Mucosa of stomach (tissue), 1 donor: ENCODE measurements around the gene PTCH1.

Experiments used
- H3K27me3 ChIP-seq: one replicate; pipeline ENCODE4 v1.7.0; 2013; ENCODE audit warnings: mild to moderate bottlenecking, low read length; ENCODE audit not compliant: control insufficient read depth, insufficient read depth
- H3K36me3 ChIP-seq: one replicate; pipeline ENCODE4 v1.7.0; 2013; ENCODE audit warnings: low read length; ENCODE audit not compliant: control insufficient read depth, insufficient read depth
- H3K4me1 ChIP-seq: one replicate; pipeline ENCODE4 v1.7.0; 2013; ENCODE audit warnings: mild to moderate bottlenecking, low read length; ENCODE audit not compliant: control insufficient read depth, insufficient read depth
- H3K4me3 ChIP-seq: one replicate; pipeline ENCODE4 v1.7.0; 2013; ENCODE audit warnings: low read length
- H3K9ac ChIP-seq: one replicate; pipeline ENCODE4 v1.7.0; 2013; ENCODE audit warnings: mild to moderate bottlenecking, low read length, moderate library complexity
- H3K9me3 ChIP-seq: one replicate; pipeline ENCODE4 v1.7.0; 2013; ENCODE audit warnings: mild to moderate bottlenecking, low read length, moderate library complexity; ENCODE audit not compliant: control insufficient read depth
- donor health status: Pancreatic carcinoma.

PTCH1 gene

DNA sequence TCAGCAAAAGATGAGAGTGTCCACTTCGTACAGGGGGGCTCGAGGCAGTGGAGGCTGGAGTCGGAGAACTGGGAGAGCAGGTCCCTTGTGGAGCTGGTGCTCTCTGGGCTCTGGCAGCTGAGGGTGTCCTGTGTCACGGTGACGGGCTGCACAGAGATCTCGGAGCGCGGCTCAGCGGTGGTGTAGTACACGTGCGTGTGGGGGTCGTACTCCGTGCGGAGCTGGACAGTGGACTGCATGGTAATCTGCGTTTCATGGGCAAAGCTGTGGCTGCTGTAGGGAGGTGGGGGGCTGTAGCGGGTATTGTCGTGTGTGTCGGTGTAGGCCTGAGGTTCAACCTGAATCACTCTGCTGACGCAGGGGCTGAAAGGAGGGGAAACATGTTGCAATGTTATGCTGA is 48.0 kb downstream of the PTCH1 start:
- Histone ChIP-seq H3K9me3 (no peaks in the 10 kb centered on the region), H3K36me3 (no peaks in the 10 kb centered on the region), H3K4me1 (peaks cover 2% of the 10 kb centered on the region), H3K27me3 (no peaks in the 10 kb centered on the region), H3K9ac (no peak overlapping the region), H3K4me3 (no peak overlapping the region)

DNA sequence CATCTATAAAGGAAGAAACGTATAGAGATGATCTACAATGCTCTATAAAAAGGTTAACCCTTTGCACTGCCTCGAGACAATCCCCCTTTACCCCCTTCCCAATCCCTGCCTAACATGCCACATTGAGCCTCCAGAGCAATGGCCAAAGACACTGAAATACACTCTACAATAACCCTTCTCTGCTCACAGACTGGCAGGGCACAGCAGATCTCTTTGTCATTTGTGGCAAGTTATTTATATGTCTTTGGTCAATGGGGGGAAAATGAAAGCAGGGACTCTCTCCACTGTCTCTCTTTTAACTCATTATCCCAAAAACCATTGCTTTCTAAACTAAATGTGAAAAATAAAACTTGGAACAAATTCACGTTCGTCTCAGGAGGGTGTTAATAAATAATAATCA is 51.7 kb downstream of the PTCH1 start:
- peaks cover 16% of the 10 kb centered on the region for H3K4me1 ChIP-seq
- no peak overlapping the region for H3K9ac ChIP-seq
- no peaks in the 10 kb centered on the region for H3K9me3 ChIP-seq
- no peak overlapping the region for H3K4me3 ChIP-seq
- peaks cover 7% of the 10 kb centered on the region for H3K36me3 ChIP-seq
- no peaks in the 10 kb centered on the region for H3K27me3 ChIP-seq

DNA sequence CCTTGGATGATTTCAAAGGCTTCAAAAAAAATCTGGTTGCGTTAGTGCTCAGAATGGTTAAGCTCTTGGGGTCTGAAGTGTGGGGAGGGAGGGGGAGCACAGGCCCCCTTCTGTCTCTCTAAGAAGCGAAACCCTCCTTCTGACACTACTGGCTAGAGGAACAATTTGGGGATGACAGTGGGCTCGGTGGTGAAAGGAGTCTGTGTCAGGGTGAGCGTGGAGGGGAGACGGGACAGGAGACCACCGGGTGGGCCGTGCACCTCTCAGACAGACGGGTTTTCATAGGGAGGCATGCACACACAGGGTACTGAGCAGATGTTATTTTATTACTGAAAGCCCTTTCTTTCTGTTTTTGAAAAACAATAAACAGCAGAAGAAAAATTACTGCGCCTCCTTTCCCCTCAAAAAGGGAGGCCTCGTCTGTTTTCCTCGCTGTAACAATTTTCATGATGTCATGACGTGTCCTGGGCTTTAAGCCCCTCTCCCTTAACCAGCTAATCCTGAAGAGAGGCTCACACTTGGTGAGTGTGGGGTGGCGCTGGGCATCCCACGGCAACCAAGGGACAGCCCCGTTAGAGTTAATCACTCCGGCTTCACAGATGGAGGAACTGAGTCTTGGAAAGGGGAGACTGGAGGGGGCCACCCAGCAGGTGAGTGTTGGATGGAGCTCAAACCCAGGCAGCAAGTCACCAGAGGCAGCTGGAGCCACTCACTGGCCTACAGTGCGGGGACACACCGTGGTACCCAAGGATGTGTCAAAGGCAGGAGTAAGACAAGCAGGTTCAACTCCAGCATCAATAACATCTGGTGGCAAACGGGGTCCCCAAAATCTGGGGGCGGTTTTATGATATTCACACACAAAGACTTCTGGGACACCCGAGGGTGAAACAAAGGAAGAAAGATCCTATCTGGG is 53.4 kb downstream of the PTCH1 start:
- Histone ChIP-seq H3K27me3 (no peaks in the 10 kb centered on the region), H3K9me3 (no peaks in the 10 kb centered on the region), H3K9ac (no peak overlapping the region), H3K4me3 (no peak overlapping the region), H3K4me1 (peaks cover 16% of the 10 kb centered on the region), H3K36me3 (peaks cover 7% of the 10 kb centered on the region)

DNA sequence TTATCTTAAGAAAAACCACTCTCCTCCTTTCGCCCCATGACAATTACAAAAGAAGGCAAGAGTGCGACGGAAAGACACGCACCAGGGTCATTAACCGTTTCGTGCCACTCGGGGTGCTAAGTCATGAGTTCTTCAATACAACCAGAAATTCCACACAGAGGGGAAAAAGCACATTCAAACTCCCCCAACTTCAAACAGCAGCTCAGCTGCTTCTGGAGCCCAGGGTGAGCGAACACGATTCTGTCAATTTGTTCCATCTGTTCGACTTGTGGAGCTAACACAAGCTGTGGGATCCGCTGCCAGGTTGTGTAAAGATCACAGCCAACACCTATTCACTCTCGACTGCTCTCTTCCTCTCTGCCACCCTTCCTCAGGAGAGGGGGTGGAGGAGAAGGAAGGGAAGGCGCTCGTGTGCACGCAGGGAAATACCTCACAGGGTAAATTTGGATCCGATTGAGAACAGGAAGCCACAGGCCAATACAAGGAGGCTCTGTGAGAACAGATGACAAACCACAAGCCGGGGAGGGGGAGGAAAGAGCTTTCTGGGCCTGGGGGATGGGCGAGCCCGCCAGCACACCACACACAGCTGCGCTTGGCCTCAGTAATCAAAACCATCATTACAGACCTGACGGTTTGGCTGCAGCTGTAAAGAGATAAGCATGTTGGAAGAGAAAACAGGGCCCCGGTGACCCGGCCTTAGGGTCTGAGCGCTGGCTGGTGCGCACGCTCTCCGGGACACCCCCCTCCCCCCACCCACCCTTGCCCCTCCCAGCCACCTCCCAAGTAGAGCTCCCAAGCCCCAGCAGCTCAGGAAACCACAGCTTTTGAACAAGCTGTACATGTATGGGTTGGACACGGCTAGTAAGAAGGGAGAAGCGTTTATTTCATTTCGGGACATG is 54.3 kb downstream of the PTCH1 start:
- Histone ChIP-seq H3K4me1 (peaks cover 16% of the 10 kb centered on the region), H3K36me3 (peaks cover 12% of the 10 kb centered on the region), H3K27me3 (no peaks in the 10 kb centered on the region), H3K4me3 (no peak overlapping the region), H3K9ac (no peak overlapping the region), H3K9me3 (no peaks in the 10 kb centered on the region)

DNA sequence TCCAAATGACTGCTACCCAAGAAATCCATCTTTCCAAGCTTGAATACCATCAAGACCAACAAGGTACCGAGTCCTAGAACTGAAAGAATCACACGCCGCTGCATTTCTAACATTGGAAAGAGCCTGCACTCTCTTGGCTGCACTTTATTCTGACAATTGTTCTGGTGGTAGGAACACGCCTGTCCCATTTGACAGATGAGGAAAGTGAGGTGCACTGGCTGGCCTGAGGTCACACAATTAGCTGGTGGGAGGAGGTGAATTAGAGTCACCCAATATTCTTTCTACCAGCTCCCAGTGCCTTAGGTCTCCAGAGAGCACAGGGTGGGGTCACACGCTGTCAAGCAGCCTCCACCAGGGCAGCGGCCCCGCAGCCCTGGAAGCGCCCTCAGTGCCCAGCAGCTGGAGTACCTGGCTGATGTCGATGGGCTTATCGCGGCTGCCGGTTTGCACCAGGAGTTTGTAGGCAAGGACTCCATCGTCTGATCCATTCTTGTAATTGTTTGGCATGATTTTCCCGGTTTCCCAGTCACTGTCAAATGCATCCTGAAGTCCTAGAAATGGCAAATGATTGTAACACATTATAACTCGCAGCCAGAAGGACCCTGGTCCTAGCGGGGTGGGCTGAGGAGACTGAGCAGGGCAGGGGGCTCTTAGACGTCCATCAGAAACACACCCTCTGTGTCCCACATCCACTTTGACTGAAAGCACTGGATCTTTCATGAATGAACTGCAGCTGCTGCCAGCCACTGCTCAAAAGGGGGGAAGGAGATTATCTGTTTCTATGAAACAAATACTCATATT is 55.1 kb downstream of the PTCH1 start:
- Histone ChIP-seq H3K27me3 (no peaks in the 10 kb centered on the region), H3K36me3 (peaks cover 12% of the 10 kb centered on the region), H3K4me1 (peaks cover 16% of the 10 kb centered on the region), H3K4me3 (no peak overlapping the region), H3K9me3 (no peaks in the 10 kb centered on the region), H3K9ac (no peak overlapping the region)

DNA sequence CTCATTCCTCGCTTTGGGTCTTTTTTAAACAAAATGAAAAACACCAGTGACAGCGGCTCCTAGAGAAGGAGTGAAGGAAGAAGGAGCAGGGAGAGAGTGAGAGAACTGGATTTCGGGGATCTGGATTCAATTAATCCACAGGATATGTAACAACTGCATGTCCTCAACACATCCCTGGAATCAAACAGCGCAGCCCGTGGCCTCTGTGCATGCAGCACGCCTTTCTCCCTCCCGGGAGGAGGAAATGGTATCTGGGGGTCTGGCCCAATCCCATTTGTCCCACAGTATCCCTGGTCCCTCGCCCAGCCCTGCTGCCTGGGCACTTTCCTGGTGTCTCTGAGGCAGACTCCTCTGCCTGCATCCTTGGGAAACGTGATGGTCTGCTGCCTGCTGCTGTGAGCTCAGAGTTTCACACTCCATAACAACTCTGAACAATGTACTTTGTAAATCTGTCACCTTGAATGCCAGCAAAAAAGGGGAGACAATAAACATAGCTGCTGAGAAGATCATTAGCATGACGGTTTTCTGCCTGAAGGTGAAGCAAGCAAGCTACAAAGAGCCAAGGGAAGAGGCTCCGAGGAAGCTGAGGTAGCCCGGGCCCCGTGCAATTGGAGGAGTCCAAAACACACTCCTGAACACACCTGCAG is 56.1 kb downstream of the PTCH1 start:
- H3K36me3 ChIP-seq: peaks cover 12% of the 10 kb centered on the region
- H3K9ac ChIP-seq: no peak overlapping the region
- H3K27me3 ChIP-seq: no peaks in the 10 kb centered on the region
- no peak overlapping the region for H3K4me3 ChIP-seq
- peaks cover 16% of the 10 kb centered on the region for H3K4me1 ChIP-seq
- no peaks in the 10 kb centered on the region for H3K9me3 ChIP-seq

DNA sequence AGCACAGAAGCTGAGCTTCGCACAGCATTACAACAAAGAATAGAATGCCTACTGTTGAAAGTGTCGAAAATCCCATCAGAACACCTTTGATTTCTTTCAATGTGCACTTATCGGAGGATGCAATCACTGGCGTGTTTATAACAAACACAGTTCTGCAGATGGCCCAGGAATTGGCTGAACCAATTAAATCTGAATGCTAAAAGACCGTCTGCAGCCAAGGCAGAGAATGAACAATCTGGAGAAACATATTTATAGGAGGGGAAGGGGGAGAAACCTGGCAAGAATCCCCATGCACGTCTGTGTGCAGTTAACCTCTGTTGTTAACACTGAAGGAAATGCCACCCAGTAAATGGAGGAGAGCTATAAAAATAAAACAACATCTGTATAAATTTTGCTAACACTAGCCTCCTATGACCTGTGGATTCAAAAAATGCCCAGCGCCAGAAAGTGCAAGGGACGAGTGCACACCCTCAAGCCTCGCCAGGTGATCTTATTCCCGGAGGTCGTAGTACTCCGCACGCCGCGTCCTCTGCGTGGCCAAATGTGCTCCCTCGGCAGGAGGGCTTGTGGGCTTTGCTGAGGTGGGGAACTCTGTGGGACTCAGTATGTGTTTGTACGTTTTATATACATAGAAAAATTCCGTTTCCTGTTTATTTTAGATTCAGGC is 56.8 kb downstream of the PTCH1 start:
- Histone ChIP-seq H3K36me3 (peaks cover 12% of the 10 kb centered on the region), H3K27me3 (no peaks in the 10 kb centered on the region), H3K9ac (no peak overlapping the region), H3K4me1 (peaks cover 16% of the 10 kb centered on the region), H3K9me3 (no peaks in the 10 kb centered on the region), H3K4me3 (no peak overlapping the region)

DNA sequence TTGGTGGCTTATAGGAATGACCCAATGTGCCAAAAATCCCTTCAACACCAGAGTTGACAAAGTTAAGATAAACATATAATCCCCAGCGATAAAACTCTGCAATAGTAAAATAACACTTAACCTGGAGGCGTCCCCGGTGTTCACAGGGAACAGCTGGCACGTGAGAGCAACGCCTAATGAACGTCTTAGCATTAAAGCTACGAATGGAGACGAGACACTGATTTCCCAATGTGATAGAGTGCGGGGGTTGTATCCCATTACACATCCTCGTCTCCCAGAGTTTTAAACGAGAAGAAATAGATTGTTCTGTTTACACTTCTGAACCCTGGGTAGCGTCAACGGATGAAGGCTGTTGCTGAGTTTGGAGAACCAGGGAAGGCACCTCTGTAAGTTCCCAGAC is 57.6 kb downstream of the PTCH1 start:
- no peaks in the 10 kb centered on the region for H3K27me3 ChIP-seq
- peaks cover 15% of the 10 kb centered on the region for H3K36me3 ChIP-seq
- H3K9ac ChIP-seq: no peak overlapping the region
- H3K4me3 ChIP-seq: no peak overlapping the region
- peaks cover 16% of the 10 kb centered on the region for H3K4me1 ChIP-seq
- no peaks in the 10 kb centered on the region for H3K9me3 ChIP-seq

DNA sequence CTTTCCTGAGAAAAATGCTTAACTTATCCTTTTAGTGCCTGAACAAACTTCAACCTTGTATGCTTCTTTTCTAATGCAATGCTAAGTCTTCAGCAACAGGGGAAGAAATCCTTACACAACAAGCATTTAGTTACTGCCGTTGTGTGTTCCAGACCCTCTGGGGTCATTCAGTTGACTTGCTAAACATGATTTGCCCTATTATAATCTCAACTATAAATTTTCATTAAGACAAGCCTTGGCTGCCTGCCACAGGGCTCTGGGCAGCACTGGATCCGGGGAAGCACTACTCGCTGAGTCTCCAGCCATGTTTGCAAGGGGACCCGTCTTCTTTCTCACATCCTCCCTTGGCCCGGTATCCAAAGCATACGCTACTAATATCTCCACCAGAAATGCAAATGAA is 58.1 kb downstream of the PTCH1 start:
- Histone ChIP-seq H3K9ac (no peak overlapping the region), H3K4me1 (peaks cover 13% of the 10 kb centered on the region), H3K27me3 (no peaks in the 10 kb centered on the region), H3K4me3 (no peak overlapping the region), H3K9me3 (no peaks in the 10 kb centered on the region), H3K36me3 (peaks cover 20% of the 10 kb centered on the region)

DNA sequence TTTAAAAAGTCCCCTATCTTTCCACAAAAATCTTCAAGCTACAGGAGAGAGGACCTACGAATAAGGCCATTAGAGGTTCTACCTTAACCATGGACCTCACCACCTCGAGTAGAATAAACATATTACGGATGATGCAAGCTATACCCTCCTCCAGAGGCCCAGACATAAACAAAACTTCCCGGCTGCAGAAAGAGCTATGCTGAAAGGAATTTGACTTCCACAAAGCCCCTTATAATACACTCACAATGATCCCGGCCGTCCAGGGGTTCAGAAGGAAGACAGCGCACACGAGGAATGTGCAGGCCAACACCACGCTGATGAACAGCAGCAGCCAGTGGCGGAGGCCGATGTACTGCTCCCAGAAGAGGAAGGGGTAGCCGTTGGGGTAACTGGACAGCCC is 59.0 kb downstream of the PTCH1 start:
- H3K27me3 ChIP-seq: no peaks in the 10 kb centered on the region
- H3K4me1 ChIP-seq: peaks cover 5% of the 10 kb centered on the region
- no peak overlapping the region for H3K9ac ChIP-seq
- no peak overlapping the region for H3K4me3 ChIP-seq
- H3K9me3 ChIP-seq: no peaks in the 10 kb centered on the region
- H3K36me3 ChIP-seq: peaks cover 24% of the 10 kb centered on the region

DNA sequence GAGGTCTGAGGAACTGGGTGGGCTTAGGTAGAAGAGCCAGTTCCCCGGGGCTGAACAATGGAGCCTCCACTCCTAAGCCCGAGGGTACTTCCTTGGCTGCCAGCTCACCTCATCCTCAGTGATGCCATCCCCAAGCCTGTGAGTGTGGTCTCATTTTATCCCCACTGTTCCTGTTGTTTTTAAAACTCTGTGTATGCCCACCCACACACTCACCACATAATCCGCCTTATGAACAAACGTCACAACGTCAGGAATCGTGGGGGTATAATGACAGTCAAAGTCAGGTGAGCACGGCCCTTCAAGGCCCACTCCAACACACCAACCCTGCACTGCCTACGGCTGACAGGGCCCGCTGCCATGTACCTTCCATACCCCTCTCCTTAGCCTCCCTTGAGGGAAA is 61.1 kb downstream of the PTCH1 start:
- Histone ChIP-seq H3K27me3 (no peaks in the 10 kb centered on the region), H3K9ac (no peak overlapping the region), H3K4me3 (no peak overlapping the region), H3K36me3 (peaks cover 16% of the 10 kb centered on the region), H3K4me1 (no peaks in the 10 kb centered on the region), H3K9me3 (no peaks in the 10 kb centered on the region)
